ENCODE measurements around the gene KPNB1. TPM values are rescaled to one million over a fixed set of nuclear protein-coding genes. Genes with fewer than 3 reads are reported as not detected.

KPNB1 gene
- polyA plus RNA-seq, 1 donor (not counting 4 experiments of a cell fraction or from before 2014, with no cell fraction given) = 220 TPM

DNA sequence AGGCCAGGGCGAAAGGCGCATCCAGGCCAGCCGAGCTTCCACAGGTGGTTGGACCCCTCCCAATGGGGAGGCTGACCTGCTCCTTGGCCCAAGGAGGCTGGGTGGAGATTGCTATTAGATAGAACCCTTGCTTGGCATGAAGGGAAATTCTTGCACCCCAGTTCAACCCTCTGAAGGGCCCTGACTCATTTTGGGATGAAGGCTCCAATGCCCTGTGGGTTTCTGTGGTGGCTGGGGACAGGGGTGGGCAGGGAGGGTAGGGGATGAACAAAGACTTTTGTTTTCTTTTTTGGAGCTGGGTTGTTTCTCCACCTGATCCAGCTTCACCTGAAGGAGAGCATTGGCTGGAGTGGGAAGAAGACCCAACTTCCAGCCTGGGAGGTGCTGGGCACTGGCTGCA, 66.7 kb downstream of the KPNB1 start:
- DNase-seq (ENCODE audit: low read depth, low spot score) (no peak), FAIRE-seq (no peak)
- Histone ChIP-seq H3K27ac (ENCODE audit: control insufficient read depth, insufficient read depth, low read length) (no peak overlapping the region), H3K9ac (ENCODE audit: control insufficient read depth, extremely low read depth, insufficient read depth, low read length) (no peak overlapping the region), H3K4me1 (ENCODE audit: control insufficient read depth, extremely low read depth, insufficient read depth, low read length) (peaks cover 7% of the 10 kb centered on the region), H2AFZ (ENCODE audit: control insufficient read depth, low read length) (no peak overlapping the region), H3K27me3 (ENCODE audit: control insufficient read depth, extremely low read depth, insufficient read depth, low read length) (peaks cover 84% of the 10 kb centered on the region), H3K79me2 (ENCODE audit: control insufficient read depth, insufficient read depth, low read length) (no peaks in the 10 kb centered on the region), H3K9me1 (ENCODE audit: control insufficient read depth, extremely low read depth, insufficient read depth, low read length) (no peaks in the 10 kb centered on the region), H3K4me3 (ENCODE audit: control insufficient read depth in 2 of 3, extremely low read depth in 1 of 3, insufficient read depth in 2 of 3, low read depth in 1 of 3, low read length in 3 of 3) (no peak overlapping the region), H4K20me1 (ENCODE audit: control insufficient read depth, extremely low read depth, insufficient read depth, low read length) (peaks cover 6% of the 10 kb centered on the region), H3K4me2 (ENCODE audit: control insufficient read depth, extremely low read depth, insufficient read depth, low read depth, low read length) (no peak overlapping the region), H3K36me3 (ENCODE audit: control insufficient read depth in 2 of 2, extremely low read depth in 1 of 2, insufficient read depth in 2 of 2, low read length in 2 of 2) (no peaks in the 10 kb centered on the region), H3K9me3 (ENCODE audit: control insufficient read depth, low read depth, low read length) (no peaks in the 10 kb centered on the region)
- dilution Hi-C loops (cut with MboI; ENCODE audit: extremely low pct_ligation_motif_present, low sequenced_read_pairs) = no loop called here
- TF ChIP-seq CTCF (optimal IDR thresholded peaks at IDR 0.05 in 1 of 3, IDR thresholded peaks at IDR 0.05 in 1 of 3, conservative IDR thresholded peaks at IDR 0.05 in 1 of 3; ENCODE audit: extremely low read depth in 1 of 3, insufficient read depth in 2 of 3, low read length in 3 of 3) = no peak
- no peak for TF ChIP-seq EZH2 (IDR thresholded peaks at IDR 0.05; ENCODE audit: low read length)

GRCh38 chr17:47717261-47717697, 67.6 kb downstream of the KPNB1 start:
- no peak overlapping the region for H2AFZ ChIP-seq (ENCODE audit: control insufficient read depth, low read length)
- dilution Hi-C loops (cut with MboI; ENCODE audit: extremely low pct_ligation_motif_present, low sequenced_read_pairs) = no loop called here
- DNase-seq (ENCODE audit: low read depth, low spot score) = no peak
- no peaks in the 10 kb centered on the region for H3K79me2 ChIP-seq (ENCODE audit: control insufficient read depth, insufficient read depth, low read length)
- H3K9me1 ChIP-seq (ENCODE audit: control insufficient read depth, extremely low read depth, insufficient read depth, low read length) = no peaks in the 10 kb centered on the region
- H3K4me3 ChIP-seq (ENCODE audit: control insufficient read depth in 2 of 3, extremely low read depth in 1 of 3, insufficient read depth in 2 of 3, low read depth in 1 of 3, low read length in 3 of 3) = no peak overlapping the region
- H4K20me1 ChIP-seq (ENCODE audit: control insufficient read depth, extremely low read depth, insufficient read depth, low read length) = peaks cover 6% of the 10 kb centered on the region
- peaks cover 90% of the 10 kb centered on the region for H3K27me3 ChIP-seq (ENCODE audit: control insufficient read depth, extremely low read depth, insufficient read depth, low read length)
- TF ChIP-seq CTCF (optimal IDR thresholded peaks at IDR 0.05 in 1 of 3, IDR thresholded peaks at IDR 0.05 in 1 of 3, conservative IDR thresholded peaks at IDR 0.05 in 1 of 3; ENCODE audit: extremely low read depth in 1 of 3, insufficient read depth in 2 of 3, low read length in 3 of 3) = peak; percentile 21 to 48 (median 30)
- no peak for TF ChIP-seq EZH2 (IDR thresholded peaks at IDR 0.05; ENCODE audit: low read length)
- no peak overlapping the region for H3K4me2 ChIP-seq (ENCODE audit: control insufficient read depth, extremely low read depth, insufficient read depth, low read depth, low read length)
- no peak overlapping the region for H3K9ac ChIP-seq (ENCODE audit: control insufficient read depth, extremely low read depth, insufficient read depth, low read length)
- H3K36me3 ChIP-seq (ENCODE audit: control insufficient read depth in 2 of 2, extremely low read depth in 1 of 2, insufficient read depth in 2 of 2, low read length in 2 of 2) = no peaks in the 10 kb centered on the region
- H3K27ac ChIP-seq (ENCODE audit: control insufficient read depth, insufficient read depth, low read length) = no peak overlapping the region
- H3K4me1 ChIP-seq (ENCODE audit: control insufficient read depth, extremely low read depth, insufficient read depth, low read length) = peaks cover 7% of the 10 kb centered on the region
- FAIRE-seq = no peak
- H3K9me3 ChIP-seq (ENCODE audit: control insufficient read depth, low read depth, low read length) = no peaks in the 10 kb centered on the region

Data from keratinocyte (primary cell).